Measurements from ENCODE around the gene MRPS26.
A peak's percentile ranks its signal among the peaks of the same experiment; 100 is the strongest.

Gene MRPS26

GRCh38 chr20:3045042-3045815 lies 623 bp upstream of the MRPS26 start:
- H3K4me3 ChIP-seq (ENCODE audit: low read depth, low read length) = peak overlapping the region; percentile 86
- H3K4me1 ChIP-seq (ENCODE audit: control insufficient read depth in 1 of 2, insufficient read depth in 2 of 2, low read length in 2 of 2) = peaks cover 3 to 7% of the 10 kb centered on the region in 2 experiments
- H2BK5ac ChIP-seq (ENCODE audit: low read depth, low read length, poor library complexity) = peak overlapping the region; percentile 38
- no peak overlapping the region for H2AK5ac ChIP-seq (ENCODE audit: low read length)
- WGBS (ENCODE audit: extremely low coverage, insufficient coverage, insufficient read length) = no CpG with 5 or more reads among the region's 24 CpGs
- H3K27me3 ChIP-seq (ENCODE audit: insufficient read depth, low read length) = no peaks in the 10 kb centered on the region
- H3K79me1 ChIP-seq (ENCODE audit: low read length) = peaks cover 13% of the 10 kb centered on the region
- no peak overlapping the region for H3K4ac ChIP-seq (ENCODE audit: low read depth, low read length)
- H3K4me2 ChIP-seq (ENCODE audit: low read length) = peak overlapping the region; percentile 90
- H2BK120ac ChIP-seq (ENCODE audit: insufficient read depth, low read length, poor library complexity) = peak overlapping the region; percentile 18
- H4K12ac ChIP-seq (ENCODE audit: low read depth, low read length) = peak overlapping the region; percentile 28
- H3K14ac ChIP-seq (ENCODE audit: low read length) = peak overlapping the region; percentile 68
- H3K23ac ChIP-seq (ENCODE audit: low read length) = no peak overlapping the region
- H3K36me3 ChIP-seq (ENCODE audit: control insufficient read depth in 1 of 2, insufficient read depth in 2 of 2, low read length in 2 of 2) = peaks cover 20 to 30% of the 10 kb centered on the region in 2 experiments
- H3K9me3 ChIP-seq (ENCODE audit: insufficient read depth, low read depth, low read length) = peaks cover 2% of the 10 kb centered on the region
- H3K79me2 ChIP-seq (ENCODE audit: control insufficient read depth, insufficient read depth, low read length, poor library complexity) = peaks cover 9% of the 10 kb centered on the region
- H3K27ac ChIP-seq (ENCODE audit: low read depth, low read length) = peak overlapping the region; percentile 43
- H2BK12ac ChIP-seq (ENCODE audit: low read length) = no peak overlapping the region
- peak overlapping the region; percentile 71 for H4K91ac ChIP-seq (ENCODE audit: low read depth, low read length)
- peak overlapping the region; percentile 54 for H3K18ac ChIP-seq (ENCODE audit: low read length)
- H4K8ac ChIP-seq (ENCODE audit: low read depth, low read length) = peak overlapping the region; percentile 93
- H2AFZ ChIP-seq (ENCODE audit: insufficient read depth, low read length, poor library complexity) = peak overlapping the region; percentile 61
- peak in 1 of 2 donors; percentile 45 for DNase-seq
- H3K9ac ChIP-seq (ENCODE audit: low read length) = peak overlapping the region; percentile 59

- peaks cover 3 to 7% of the 10 kb centered on the region in 2 experiments for H3K4me1 ChIP-seq (ENCODE audit: control insufficient read depth in 1 of 2, insufficient read depth in 2 of 2, low read length in 2 of 2)
- H3K4ac ChIP-seq (ENCODE audit: low read depth, low read length) = peak overlapping the region; percentile 31
- H3K27me3 ChIP-seq (ENCODE audit: insufficient read depth, low read length) = no peaks in the 10 kb centered on the region
- peak overlapping the region; percentile 26 for H2AFZ ChIP-seq (ENCODE audit: insufficient read depth, low read length, poor library complexity)
- no peak overlapping the region for H2BK12ac ChIP-seq (ENCODE audit: low read length)
- H4K91ac ChIP-seq (ENCODE audit: low read depth, low read length) = peak overlapping the region; percentile 56
- peaks cover 2% of the 10 kb centered on the region for H3K9me3 ChIP-seq (ENCODE audit: insufficient read depth, low read depth, low read length)
- peak overlapping the region; percentile 90 for H3K4me2 ChIP-seq (ENCODE audit: low read length)
- no peak overlapping the region for H2AK5ac ChIP-seq (ENCODE audit: low read length)
- no peak overlapping the region for H3K27ac ChIP-seq (ENCODE audit: low read depth, low read length)
- no peak overlapping the region for H2BK5ac ChIP-seq (ENCODE audit: low read depth, low read length, poor library complexity)
- peak overlapping the region; percentile 46 for H4K12ac ChIP-seq (ENCODE audit: low read depth, low read length)
- H3K18ac ChIP-seq (ENCODE audit: low read length) = peak overlapping the region; percentile 23
- H3K23ac ChIP-seq (ENCODE audit: low read length) = no peak overlapping the region
- H2BK120ac ChIP-seq (ENCODE audit: insufficient read depth, low read length, poor library complexity) = no peak overlapping the region
- H4K8ac ChIP-seq (ENCODE audit: low read depth, low read length) = peak overlapping the region; percentile 93
- H3K36me3 ChIP-seq (ENCODE audit: control insufficient read depth in 1 of 2, insufficient read depth in 2 of 2, low read length in 2 of 2) = peaks cover 20 to 26% of the 10 kb centered on the region in 2 experiments
- DNase-seq = peak in 1 of 2 donors; percentile 21
- peak overlapping the region; percentile 86 for H3K4me3 ChIP-seq (ENCODE audit: low read depth, low read length)
- no CpG with 5 or more reads among the region's 39 CpGs for WGBS (ENCODE audit: extremely low coverage, insufficient coverage, insufficient read length)
- peaks cover 9% of the 10 kb centered on the region for H3K79me2 ChIP-seq (ENCODE audit: control insufficient read depth, insufficient read depth, low read length, poor library complexity)
- peak overlapping the region; percentile 83 for H3K9ac ChIP-seq (ENCODE audit: low read length)
- peaks cover 13% of the 10 kb centered on the region for H3K79me1 ChIP-seq (ENCODE audit: low read length)
- H3K14ac ChIP-seq (ENCODE audit: low read length) = peak overlapping the region; percentile 69
These were observed 1.0 kb downstream of the MRPS26 start for GRCh38 chr20:3046677-3047462.

- DNase-seq = no peak
- Histone ChIP-seq H4K91ac (ENCODE audit: low read depth, low read length) (no peak overlapping the region), H2AK5ac (ENCODE audit: low read length) (no peak overlapping the region), H3K4ac (ENCODE audit: low read depth, low read length) (peak overlapping the region; percentile 29), H2BK12ac (ENCODE audit: low read length) (no peak overlapping the region), H3K79me1 (ENCODE audit: low read length) (peaks cover 13% of the 10 kb centered on the region), H2BK120ac (ENCODE audit: insufficient read depth, low read length, poor library complexity) (no peak overlapping the region), H3K9ac (ENCODE audit: low read length) (no peak overlapping the region), H4K8ac (ENCODE audit: low read depth, low read length) (no peak overlapping the region), H3K79me2 (ENCODE audit: control insufficient read depth, insufficient read depth, low read length, poor library complexity) (peaks cover 9% of the 10 kb centered on the region), H3K9me3 (ENCODE audit: insufficient read depth, low read depth, low read length) (peaks cover 2% of the 10 kb centered on the region), H3K4me1 (ENCODE audit: control insufficient read depth in 1 of 2, insufficient read depth in 2 of 2, low read length in 2 of 2) (peaks cover 3 to 7% of the 10 kb centered on the region in 2 experiments), H3K23ac (ENCODE audit: low read length) (no peak overlapping the region), H2AFZ (ENCODE audit: insufficient read depth, low read length, poor library complexity) (no peak overlapping the region), H3K27ac (ENCODE audit: low read depth, low read length) (no peak overlapping the region), H2BK5ac (ENCODE audit: low read depth, low read length, poor library complexity) (no peak overlapping the region), H3K27me3 (ENCODE audit: insufficient read depth, low read length) (no peaks in the 10 kb centered on the region), H3K18ac (ENCODE audit: low read length) (no peak overlapping the region), H3K4me3 (ENCODE audit: low read depth, low read length) (no peak overlapping the region), H4K12ac (ENCODE audit: low read depth, low read length) (no peak overlapping the region), H3K14ac (ENCODE audit: low read length) (no peak overlapping the region), H3K36me3 (ENCODE audit: control insufficient read depth in 1 of 2, insufficient read depth in 2 of 2, low read length in 2 of 2) (peaks cover 20 to 26% of the 10 kb centered on the region in 2 experiments), H3K4me2 (ENCODE audit: low read length) (no peak overlapping the region)
- WGBS (ENCODE audit: extremely low coverage, insufficient coverage, insufficient read length) = no CpG with 5 or more reads among the region's 14 CpGs
These were observed 1.9 kb downstream of the MRPS26 start for GRCh38 chr20:3047486-3048419.

All from trophoblast cell (in vitro differentiated cells and primary cell).